ENCODE measurements around the gene GNB3. TPM values are rescaled to one million over a fixed set of nuclear protein-coding genes. Genes with fewer than 3 reads are reported as not detected.
A peak's percentile ranks its signal among the peaks of the same experiment; 100 is the strongest.
"Not testable (repeated sequence)": the region's sequence is repeated elsewhere in the genome, so short reads cannot be mapped to it uniquely, and the experiment has no call there.

GNB3 gene
- total and polyA plus RNA-seq, 8 donors, result 0.87 to 11.1 (median 2.7) TPM; not detected in 1

DNA sequence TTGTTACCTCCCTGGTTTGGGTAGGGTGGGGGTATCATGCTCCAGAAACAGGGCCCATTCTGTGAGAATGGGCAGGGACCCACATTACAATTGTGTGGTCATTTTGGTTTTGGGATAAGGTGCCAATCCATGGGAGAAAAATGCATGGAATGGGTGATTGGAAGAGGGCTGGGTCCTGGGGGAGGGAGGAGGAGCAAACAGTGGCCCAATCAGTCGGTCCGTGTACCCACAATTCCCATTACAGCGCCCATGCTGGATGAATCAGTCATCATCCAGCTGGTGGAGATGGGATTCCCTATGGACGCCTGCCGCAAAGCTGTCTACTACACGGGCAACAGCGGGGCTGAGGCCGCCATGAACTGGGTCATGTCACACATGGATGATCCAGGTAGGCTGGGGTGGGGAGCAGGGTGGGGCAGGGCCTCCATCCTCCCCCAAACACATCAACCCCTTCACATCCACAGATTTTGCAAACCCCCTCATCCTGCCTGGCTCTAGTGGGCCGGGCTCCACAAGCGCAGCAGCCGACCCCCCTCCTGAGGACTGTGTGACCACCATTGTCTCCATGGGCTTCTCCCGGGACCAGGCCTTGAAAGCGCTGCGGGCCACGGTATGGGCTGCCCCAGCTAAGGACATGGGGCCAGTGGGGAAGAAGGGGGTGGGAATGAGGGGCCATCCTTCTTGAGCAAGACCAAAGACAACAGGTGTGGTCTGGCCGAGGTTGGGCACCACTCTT is 23.0 kb downstream of the GNB3 start:
- H3K36me3 ChIP-seq, result peaks cover 57 to 75% (median 74%) of the 10 kb centered on the region in 4 donors
- peaks cover 11 to 22% (median 20%) of the 10 kb centered on the region in 4 donors for H3K4me1 ChIP-seq
- H3K27me3 ChIP-seq, result no peaks in the 10 kb centered on the region
- H3K4me3 ChIP-seq, result no peak overlapping the region
- intact Hi-C loops (cut with DNase I; ENCODE audit: low total_unique reads), result no loop called here
- TF ChIP-seq POLR2A (IDR thresholded peaks at IDR 0.05), result no peak
- TF ChIP-seq, protein P1, sequence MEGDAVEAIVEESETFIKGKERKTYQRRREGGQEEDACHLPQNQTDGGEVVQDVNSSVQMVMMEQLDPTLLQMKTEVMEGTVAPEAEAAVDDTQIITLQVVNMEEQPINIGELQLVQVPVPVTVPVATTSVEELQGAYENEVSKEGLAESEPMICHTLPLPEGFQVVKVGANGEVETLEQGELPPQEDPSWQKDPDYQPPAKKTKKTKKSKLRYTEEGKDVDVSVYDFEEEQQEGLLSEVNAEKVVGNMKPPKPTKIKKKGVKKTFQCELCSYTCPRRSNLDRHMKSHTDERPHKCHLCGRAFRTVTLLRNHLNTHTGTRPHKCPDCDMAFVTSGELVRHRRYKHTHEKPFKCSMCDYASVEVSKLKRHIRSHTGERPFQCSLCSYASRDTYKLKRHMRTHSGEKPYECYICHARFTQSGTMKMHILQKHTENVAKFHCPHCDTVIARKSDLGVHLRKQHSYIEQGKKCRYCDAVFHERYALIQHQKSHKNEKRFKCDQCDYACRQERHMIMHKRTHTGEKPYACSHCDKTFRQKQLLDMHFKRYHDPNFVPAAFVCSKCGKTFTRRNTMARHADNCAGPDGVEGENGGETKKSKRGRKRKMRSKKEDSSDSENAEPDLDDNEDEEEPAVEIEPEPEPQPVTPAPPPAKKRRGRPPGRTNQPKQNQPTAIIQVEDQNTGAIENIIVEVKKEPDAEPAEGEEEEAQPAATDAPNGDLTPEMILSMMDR (IDR thresholded peaks at IDR 0.05), result no peak
- TF ChIP-seq POLR2AphosphoS5 (IDR thresholded peaks at IDR 0.05), result no peak
- TF ChIP-seq EP300 (IDR thresholded peaks at IDR 0.05), result no peak
- no peak for DNase-seq
- WGBS, 5 donors, result 95 to 96% (median 95%) methylated on average over 16 of the region's 16 CpGs
- H3K9me3 ChIP-seq, result no peaks in the 10 kb centered on the region
- no peak overlapping the region for H3K27ac ChIP-seq

DNA sequence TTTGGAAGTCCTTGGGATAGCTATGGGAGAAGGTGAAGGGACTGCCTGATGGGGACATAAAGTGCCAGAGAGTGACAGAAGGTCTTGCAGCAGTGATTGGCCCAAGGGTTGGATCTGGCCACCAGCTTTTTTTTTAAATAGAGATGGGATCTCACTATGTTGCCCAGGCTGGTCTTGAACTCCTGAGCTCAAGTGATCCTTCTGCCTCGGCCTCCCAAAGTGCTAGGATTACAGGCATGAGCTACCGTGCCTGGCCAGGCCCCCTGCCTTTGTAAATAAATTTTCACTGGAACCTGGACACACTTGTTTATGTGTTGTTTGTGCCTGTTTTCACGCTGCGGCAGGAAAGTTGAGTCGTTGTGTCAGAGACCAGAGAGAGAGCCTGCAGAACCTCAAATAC is 24.6 kb downstream of the GNB3 start:
- H3K27ac ChIP-seq; H3K27me3 ChIP-seq; intact Hi-C loops (cut with DNase I; ENCODE audit: low total_unique reads); H3K4me3 ChIP-seq; DNase-seq; H3K9me3 ChIP-seq: not testable (repeated sequence)
- Histone ChIP-seq H3K36me3 (peaks cover 49 to 74% (median 70%) of the 10 kb centered on the region in 4 donors), H3K4me1 (peaks cover 16 to 38% (median 34%) of the 10 kb centered on the region in 4 donors)
- WGBS, 5 donors, result 91 to 96% (median 93%) methylated on average over 5 of the region's 5 CpGs

DNA sequence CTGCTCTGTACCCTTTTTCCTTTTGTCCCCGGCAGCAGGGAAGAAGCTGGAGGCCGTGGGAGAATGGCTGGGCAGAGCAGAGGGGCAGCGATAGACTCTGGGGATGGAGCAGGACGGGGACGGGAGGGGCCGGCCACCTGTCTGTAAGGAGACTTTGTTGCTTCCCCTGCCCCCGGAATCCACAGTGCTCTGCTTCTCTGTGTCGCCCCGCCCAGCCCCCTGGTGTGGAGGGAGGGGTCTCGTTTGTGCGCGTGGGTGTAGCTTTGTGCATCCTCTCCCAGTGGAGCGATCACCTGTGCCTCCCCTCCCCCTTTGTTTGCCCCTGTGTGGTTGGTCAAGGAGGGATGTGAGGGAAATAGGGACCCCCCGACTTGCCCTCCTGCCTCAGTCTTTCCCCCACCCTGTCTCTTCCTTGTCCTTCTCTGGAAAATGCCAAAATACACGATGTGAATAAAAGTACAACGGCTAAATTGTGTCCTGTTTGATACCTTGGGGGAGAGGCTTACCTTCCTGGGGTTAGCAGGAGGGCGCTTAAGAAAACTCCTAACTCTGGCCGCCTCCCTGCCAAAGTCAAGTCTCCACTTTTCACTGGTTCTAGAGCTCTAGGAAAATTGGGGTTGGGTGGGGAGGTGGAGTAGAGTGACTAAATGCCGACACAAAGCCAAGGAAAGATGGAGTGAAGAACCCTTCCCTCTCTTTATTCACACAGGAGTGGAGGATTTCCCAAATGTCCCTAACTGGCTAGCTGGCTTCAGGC is 25.6 kb downstream of the GNB3 start:
- intact Hi-C loops (cut with DNase I; ENCODE audit: low total_unique reads), result no loop called here
- DNase-seq, result no peak
- Histone ChIP-seq H3K9me3 (no peaks in the 10 kb centered on the region), H3K36me3 (peaks cover 48 to 74% (median 70%) of the 10 kb centered on the region in 4 donors), H3K27ac (peak overlapping the region; percentile 84 to 99 (median 98)), H3K4me1 (peaks cover 21 to 48% (median 44%) of the 10 kb centered on the region in 4 donors), H3K4me3 (peak overlapping the region; percentile 81 to 100 (median 98)), H3K27me3 (no peaks in the 10 kb centered on the region)
- 74 to 78% (median 75%) methylated on average over 17 to 19 of the region's 19 CpGs for WGBS, 5 donors
- TF ChIP-seq POLR2AphosphoS5 (IDR thresholded peaks at IDR 0.05), result no peak
- TF ChIP-seq POLR2A (IDR thresholded peaks at IDR 0.05), result no peak
- TF ChIP-seq, protein P1 (IDR thresholded peaks at IDR 0.05), result no peak
- TF ChIP-seq EP300 (IDR thresholded peaks at IDR 0.05), result no peak

DNA sequence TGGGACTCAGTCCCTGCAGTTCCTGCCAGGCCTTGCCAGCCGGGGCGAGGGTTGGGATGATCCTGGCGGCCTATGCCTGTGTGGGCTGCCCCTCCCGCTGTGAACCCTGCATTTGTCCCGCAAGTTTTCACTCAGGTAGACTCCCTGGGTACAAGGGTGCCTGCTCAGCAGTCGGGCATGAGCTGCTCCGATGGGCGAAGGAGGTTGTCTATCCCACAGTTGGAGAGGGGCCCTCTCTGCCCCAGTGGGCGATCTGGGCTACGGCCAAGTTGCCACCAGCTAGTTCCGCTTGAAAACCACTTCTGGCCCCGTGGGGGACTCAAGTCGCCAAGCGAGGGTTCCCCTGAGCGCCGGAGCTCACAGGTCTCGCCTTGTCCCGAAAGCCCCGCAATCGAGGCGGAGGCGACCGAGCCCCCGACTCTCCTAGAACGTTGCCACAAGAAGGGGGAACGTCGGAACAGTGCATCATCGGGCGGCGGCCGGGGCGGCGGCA is 26.2 kb downstream of the GNB3 start:
- no peaks in the 10 kb centered on the region for H3K27me3 ChIP-seq
- H3K27ac ChIP-seq, result peak overlapping the region; percentile 84 to 99 (median 98)
- peaks cover 42 to 68% (median 66%) of the 10 kb centered on the region in 4 donors for H3K36me3 ChIP-seq
- WGBS, 5 donors, result 0 to 6% (median 2%) methylated on average over 5 to 33 of the region's 33 CpGs
- no peaks in the 10 kb centered on the region for H3K9me3 ChIP-seq
- DNase-seq, result peak in 1 of 2 donors; percentile 38
- H3K4me1 ChIP-seq, result peaks cover 27 to 54% (median 51%) of the 10 kb centered on the region in 4 donors
- TF ChIP-seq EP300 (IDR thresholded peaks at IDR 0.05) (no peak), POLR2AphosphoS5 (IDR thresholded peaks at IDR 0.05) (no peak), POLR2A (IDR thresholded peaks at IDR 0.05) (no peak)
- TF ChIP-seq, protein P1 (IDR thresholded peaks at IDR 0.05), result no peak
- intact Hi-C loops (cut with DNase I; ENCODE audit: low total_unique reads), result no loop called here
- peak overlapping the region; percentile 81 to 100 (median 98) for H3K4me3 ChIP-seq

Measured in stomach (tissue), 9 donors.